HG03432 (cell line): ENCODE results near the gene FRMPD1.
"Not testable (repeated sequence)": the region's sequence is repeated elsewhere in the genome, so short reads cannot be mapped to it uniquely, and the experiment has no call there.

ENCODE experiments used
- ATAC-seq: cut with Tn5 transposase; IDR thresholded peaks from one replicate; pipeline ENCODE4 v1.9.1; 2021; ENCODE audit warnings: mild to moderate bottlenecking, moderate library complexity; ENCODE audit not compliant: unreplicated experiment

The FRMPD1 gene

GRCh38 chr9:37732086-37732741 is 81.5 kb downstream of the FRMPD1 start:
- ATAC-seq, result no peak

GRCh38 chr9:37732952-37733351 is 82.2 kb downstream of the FRMPD1 start:
- no peak for ATAC-seq

- ATAC-seq, result no peak
Observed at GRCh38 chr9:37739222-37739621, 88.5 kb downstream of the FRMPD1 start.

GRCh38 chr9:37740128-37740527 is 89.4 kb downstream of the FRMPD1 start:
- no peak for ATAC-seq

- ATAC-seq, result no peak
Observed at GRCh38 chr9:37740631-37741328, 90.0 kb downstream of the FRMPD1 start.

- no peak for ATAC-seq
Observed at GRCh38 chr9:37745970-37746369, 95.2 kb downstream of the FRMPD1 start.

GRCh38 chr9:37746448-37747270 is 95.9 kb downstream of the FRMPD1 start:
- ATAC-seq, result no peak

- peak; percentile 67 for ATAC-seq
Observed at GRCh38 chr9:37747271-37747753, 96.6 kb downstream of the FRMPD1 start.

- no peak for ATAC-seq
Observed at GRCh38 chr9:37749129-37749528, 98.4 kb downstream of the FRMPD1 start.

- ATAC-seq, result no peak
Observed at GRCh38 chr9:37751186-37751585, 100.4 kb downstream of the FRMPD1 start.

- not testable (repeated sequence) for ATAC-seq
Observed at GRCh38 chr9:37751704-37752103, 101.0 kb downstream of the FRMPD1 start.

- not testable (repeated sequence) for ATAC-seq
Observed at GRCh38 chr9:37752112-37752511, 101.4 kb downstream of the FRMPD1 start.

- ATAC-seq, result no peak
Observed at GRCh38 chr9:37752642-37753488, 102.1 kb downstream of the FRMPD1 start.

GRCh38 chr9:37753489-37754190 is 102.9 kb downstream of the FRMPD1 start, which contains the start of gene TRMT10B:
TRMT10B (plus strand) TSS chr9:37753805; CDS start chr9:37761932, 8,127 bp downstream.
- peak; percentile 95 for ATAC-seq

- ATAC-seq, result no peak
Observed at GRCh38 chr9:37758747-37759146, 108.0 kb downstream of the FRMPD1 start.

- no peak for ATAC-seq
Observed at GRCh38 chr9:37760416-37761161, 109.8 kb downstream of the FRMPD1 start.

GRCh38 chr9:37761511-37761910 is 110.8 kb downstream of the FRMPD1 start:
- ATAC-seq, result no peak

GRCh38 chr9:37765263-37765662 is 114.5 kb downstream of the FRMPD1 start:
- ATAC-seq, result not testable (repeated sequence)

GRCh38 chr9:37769306-37769705 is 118.6 kb downstream of the FRMPD1 start:
- ATAC-seq, result no peak
